Islet precursor cell (in vitro differentiated cells): Measurements from ENCODE around the gene UBLCP1.
"Not testable (repeated sequence)": the region's sequence is repeated elsewhere in the genome, so short reads cannot be mapped to it uniquely, and the experiment has no call there.

Source experiments
- DNase-seq: peaks from one replicate; pipeline ENCODE4 v3.0.0-alpha.2; 2018

UBLCP1 gene, protein sequence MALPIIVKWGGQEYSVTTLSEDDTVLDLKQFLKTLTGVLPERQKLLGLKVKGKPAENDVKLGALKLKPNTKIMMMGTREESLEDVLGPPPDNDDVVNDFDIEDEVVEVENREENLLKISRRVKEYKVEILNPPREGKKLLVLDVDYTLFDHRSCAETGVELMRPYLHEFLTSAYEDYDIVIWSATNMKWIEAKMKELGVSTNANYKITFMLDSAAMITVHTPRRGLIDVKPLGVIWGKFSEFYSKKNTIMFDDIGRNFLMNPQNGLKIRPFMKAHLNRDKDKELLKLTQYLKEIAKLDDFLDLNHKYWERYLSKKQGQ

DNA sequence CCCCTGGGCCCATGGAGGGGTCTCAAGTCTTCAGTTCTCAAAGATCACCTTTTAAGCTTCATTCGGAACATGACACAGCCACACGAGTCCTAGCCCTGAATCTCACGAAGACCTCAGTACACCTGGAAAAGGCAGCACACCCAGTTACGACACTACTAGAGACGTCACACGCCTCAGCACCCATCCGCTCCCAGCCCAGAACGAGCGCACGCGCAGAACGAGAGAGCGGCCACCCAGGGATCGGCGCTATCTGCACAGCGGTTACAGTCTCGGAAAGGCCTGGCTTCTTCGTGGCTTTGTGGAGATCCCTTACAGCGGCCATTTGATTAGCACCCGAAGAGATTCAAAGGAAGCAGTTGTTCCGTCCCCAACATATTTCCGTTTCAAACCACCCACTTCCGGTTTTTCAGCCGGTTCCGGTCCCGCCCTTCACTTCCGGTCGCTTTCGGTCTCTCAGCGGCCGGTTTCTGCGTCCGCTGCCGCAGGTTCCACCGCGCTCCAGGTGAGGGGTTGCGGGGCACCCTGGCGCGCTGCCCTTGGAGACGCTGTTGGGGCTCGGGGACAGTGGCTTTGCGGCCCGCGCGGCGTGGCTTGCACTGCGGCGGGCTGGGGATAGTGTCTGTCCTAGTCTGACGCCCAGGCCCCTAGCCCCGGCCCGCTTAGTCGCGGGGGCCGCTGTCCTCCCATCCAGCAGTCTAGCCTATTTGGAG is at the start of gene UBLCP1:
Gene UBLCP1 (plus strand): TSS at position 432 of the 710 bp plus-strand sequence. CDS start 5,626 bp downstream, outside the sequence.
- DNase-seq = peak; percentile 85

DNA sequence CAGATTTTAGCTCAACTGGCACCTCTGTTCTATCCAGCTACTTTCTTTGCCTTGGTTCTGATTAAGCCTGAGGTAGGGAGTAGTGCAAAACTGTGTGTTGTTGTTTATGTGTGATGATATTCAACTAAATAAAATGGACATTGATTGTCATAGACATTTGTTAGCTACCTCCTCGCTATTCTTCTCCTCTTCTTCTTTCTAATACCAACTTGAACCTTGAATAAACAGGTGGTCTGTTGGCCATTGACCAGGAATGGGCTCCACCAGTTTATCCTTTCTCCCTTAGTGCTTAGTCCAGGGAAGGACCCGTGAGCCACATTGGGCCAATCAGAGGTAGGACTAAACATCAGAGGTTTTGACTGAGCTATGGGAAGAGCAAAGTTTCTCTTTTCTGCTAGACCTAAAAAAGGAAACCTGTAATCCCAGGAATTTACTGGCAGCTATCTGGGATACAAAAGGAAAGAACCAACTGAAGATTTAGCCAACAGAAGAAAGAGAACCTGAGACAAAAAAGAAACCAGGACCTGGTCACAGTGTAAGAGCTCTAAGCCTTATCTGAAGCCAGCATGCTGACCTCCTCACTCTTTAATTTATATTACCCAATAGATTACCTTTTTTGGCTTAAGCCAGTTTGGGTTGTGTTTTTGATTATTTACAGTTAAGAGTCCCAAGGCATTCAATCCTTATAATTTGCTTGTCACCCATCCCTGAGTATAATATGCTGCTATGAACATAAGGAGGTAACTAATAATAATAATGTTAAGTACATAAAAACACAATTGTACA is 48.4 kb upstream of the UBLCP1 start:
- no peak for DNase-seq

GRCh38 chr5:159215886-159216285 is 47.2 kb upstream of the UBLCP1 start:
- DNase-seq = no peak

- no peak for DNase-seq
These were observed 46.6 kb upstream of the UBLCP1 start for GRCh38 chr5:159216454-159216853.

- DNase-seq = no peak
These were observed 45.9 kb upstream of the UBLCP1 start for GRCh38 chr5:159217236-159217635.

GRCh38 chr5:159218595-159219023 is 44.5 kb upstream of the UBLCP1 start:
- DNase-seq = no peak

- no peak for DNase-seq
These were observed 42.9 kb upstream of the UBLCP1 start for GRCh38 chr5:159220206-159220605.

- no peak for DNase-seq
These were observed 39.6 kb upstream of the UBLCP1 start for GRCh38 chr5:159223469-159223868.

GRCh38 chr5:159224471-159224870 is 38.6 kb upstream of the UBLCP1 start:
- no peak for DNase-seq

DNA sequence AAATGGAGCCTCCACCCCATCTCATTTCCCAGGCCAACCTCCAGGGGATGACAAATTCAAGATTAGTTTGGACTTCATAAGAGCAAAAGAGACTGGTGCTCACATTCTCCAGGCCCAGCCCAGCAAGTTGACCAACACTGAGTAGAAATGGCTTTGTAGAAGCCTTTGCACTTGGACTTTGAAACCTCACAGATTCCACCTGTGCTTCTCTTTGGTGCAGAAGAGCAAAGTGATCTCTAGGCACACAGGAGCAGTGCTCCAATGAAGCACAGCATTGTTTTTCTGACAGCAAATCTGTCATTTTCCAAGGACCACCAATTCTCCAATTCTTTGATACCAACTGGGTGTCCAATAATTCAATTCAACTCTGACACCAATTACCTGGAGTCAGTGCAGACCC is 36.6 kb upstream of the UBLCP1 start:
- no peak for DNase-seq

- DNase-seq = no peak
These were observed 35.6 kb upstream of the UBLCP1 start for GRCh38 chr5:159227452-159227851.

- DNase-seq = not testable (repeated sequence)
These were observed 35.0 kb upstream of the UBLCP1 start for GRCh38 chr5:159228097-159228496.

DNA sequence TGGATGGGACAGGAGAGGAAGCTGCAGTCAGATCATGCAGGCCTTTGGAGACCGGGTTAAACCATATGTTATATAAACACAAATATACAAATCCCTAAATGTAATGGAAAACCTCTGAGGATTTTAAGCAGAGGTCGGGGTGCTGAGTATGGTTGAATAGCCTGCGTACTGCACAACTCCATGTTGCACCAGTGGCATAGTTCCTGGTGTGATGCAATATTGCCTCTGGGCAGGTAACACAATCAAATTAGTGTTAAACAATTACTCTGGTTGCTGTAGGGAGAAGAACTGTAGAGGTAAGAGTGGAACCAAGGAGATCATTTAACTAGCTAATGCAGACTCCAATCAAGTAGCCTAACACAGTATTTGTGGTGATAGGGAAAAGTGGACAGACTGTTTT is 32.4 kb upstream of the UBLCP1 start:
- DNase-seq = no peak

GRCh38 chr5:159231167-159231566 is 31.9 kb upstream of the UBLCP1 start:
- DNase-seq = no peak

GRCh38 chr5:159235871-159236520 is 27.1 kb upstream of the UBLCP1 start:
- not testable (repeated sequence) for DNase-seq

DNA sequence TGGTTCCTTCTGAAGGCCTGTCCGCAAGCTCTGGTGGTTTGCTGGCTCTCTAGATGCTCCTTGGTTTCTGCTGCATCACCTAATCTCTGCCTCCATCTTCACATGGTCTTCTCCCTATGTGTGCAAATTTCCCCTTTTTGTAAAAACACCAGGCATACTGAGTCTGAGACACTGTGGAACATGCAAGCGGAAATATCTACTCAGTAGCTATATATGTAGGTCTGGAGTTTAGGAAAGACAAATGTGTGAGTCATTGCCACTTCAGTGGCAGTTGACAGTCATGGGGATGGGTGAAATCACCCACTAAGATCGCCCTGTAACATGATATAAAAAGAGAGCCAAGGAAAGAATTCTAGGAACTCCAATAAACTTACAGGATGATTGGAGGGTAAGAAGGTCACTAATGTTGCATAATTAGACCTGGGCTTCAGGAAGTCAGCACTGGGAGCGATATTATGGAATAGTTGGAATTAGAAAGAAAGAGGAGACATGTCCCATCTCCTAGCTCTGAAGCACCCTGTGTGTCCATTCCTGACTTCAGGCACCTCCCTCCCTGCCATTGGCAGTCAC is 22.7 kb upstream of the UBLCP1 start:
- DNase-seq = peak; percentile 75

- no peak for DNase-seq
These were observed 21.0 kb upstream of the UBLCP1 start for GRCh38 chr5:159241946-159242552.

DNA sequence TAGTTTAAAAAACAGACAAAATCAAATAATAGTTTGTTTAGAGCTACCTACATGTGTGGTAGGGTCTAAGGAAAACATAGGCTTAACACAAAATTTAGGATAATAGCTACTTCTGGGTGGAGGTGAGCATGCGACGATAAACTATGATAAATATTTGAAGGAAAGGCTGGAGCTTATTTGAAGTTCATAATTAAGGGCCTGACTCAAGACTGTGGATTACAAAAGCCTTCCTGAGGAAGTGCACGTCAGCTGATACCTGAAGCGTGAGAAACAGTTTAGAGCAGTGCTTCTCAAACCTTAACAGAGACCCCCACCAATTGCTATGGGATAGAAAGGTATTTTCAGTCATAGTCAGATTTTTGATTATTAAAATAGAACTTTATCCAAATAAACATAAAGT is 20.4 kb upstream of the UBLCP1 start:
- no peak for DNase-seq

DNA sequence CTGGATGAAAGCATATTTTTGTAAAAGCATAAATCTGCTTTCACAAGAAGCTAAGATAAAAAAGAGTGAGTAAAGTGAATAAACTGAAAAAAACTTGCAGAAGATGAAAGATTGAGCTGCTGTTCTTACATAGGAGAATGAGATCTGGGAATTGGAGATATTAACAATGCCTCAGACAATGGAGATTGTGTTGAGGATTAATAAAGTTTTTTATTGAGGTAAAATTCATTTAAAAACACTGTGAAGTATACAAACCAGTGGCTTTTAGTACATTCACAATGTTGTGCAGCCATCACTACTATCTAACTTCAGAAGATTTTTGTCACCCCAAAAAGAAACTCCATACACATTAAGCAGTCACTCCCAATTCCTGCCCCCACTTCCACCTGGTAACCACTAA is 19.7 kb upstream of the UBLCP1 start:
- DNase-seq = no peak

DNA sequence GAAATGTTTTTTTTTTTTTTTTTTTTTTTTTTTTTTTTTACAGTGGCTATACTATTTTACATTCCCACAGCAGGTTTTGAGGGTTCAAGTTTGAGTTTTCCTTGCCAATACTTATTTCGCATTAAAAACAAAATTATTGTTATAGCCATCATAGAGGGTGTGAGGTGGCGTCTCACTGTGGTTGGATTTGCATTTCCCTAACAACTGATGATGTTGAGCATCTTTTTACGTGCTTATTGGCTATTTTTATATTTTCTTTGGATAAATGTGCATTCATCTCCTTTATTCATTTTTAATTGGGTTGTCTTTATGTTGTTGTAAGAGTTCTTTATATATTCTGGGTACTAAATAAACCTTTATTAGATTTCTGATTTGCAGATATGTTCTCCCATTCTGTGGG is 18.9 kb upstream of the UBLCP1 start:
- DNase-seq = no peak

DNA sequence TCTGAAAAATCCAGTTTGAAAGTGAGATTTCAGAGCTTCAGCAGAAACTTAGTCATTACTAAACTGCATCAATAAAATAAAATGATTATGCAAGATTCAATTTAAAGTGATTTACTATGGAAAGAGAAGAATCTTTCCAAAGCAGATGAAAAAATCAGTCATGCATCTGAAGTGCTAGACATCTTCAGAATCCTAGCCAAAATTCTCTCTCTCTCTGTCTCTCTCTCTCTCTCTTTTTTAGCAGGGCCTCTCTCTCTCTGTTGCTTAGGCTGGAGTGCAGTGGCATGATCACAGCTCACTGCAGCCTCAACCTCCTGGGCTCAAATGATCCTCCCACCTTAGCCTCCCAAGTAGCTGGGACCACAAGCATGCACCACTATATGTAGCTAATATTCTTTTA is 18.2 kb upstream of the UBLCP1 start:
- no peak for DNase-seq

GRCh38 chr5:159249158-159249557 is 13.9 kb upstream of the UBLCP1 start:
- DNase-seq = no peak
